GM06990 (cell line): ENCODE data around the gene NPHS1.
"Not testable (repeated sequence)": the region's sequence is repeated elsewhere in the genome, so short reads cannot be mapped to it uniquely, and the experiment has no call there.

ENCODE experiments used
- DNase-seq: peaks from one replicate; pipeline ENCODE4 v3.0.0-alpha.2; 2011; ENCODE audit not compliant: insufficient read length; ENCODE audit errors: extremely low read depth
- H3K27me3 ChIP-seq: replicated peaks from 2 replicates; pipeline ENCODE4 v1.6.0; 2011; ENCODE audit warnings: low read length; ENCODE audit not compliant: control insufficient read depth, insufficient read depth
- H3K36me3 ChIP-seq: 2 replicates; pipeline ENCODE4 v1.5.1; 2011; ENCODE audit warnings: low read length; ENCODE audit not compliant: control insufficient read depth, insufficient read depth
- H3K4me3 ChIP-seq: replicated peaks from 2 replicates; pipeline ENCODE4 v1.5.1; 2011; ENCODE audit warnings: low read depth, mild to moderate bottlenecking, control low read depth, low read length
- CTCF ChIP-seq: IDR thresholded peaks from 2 replicates; pipeline ENCODE4 v1.5.1; 2011; ENCODE audit warnings: low read length, control low read depth, mild to moderate bottlenecking, inconsistent platforms; ENCODE audit not compliant: insufficient read depth, poor library complexity, severe bottlenecking

Gene NPHS1

GRCh38 chr19:35897706-35898451 lies 45.6 kb upstream of the NPHS1 start:
- peak overlapping the region; percentile 89 for H3K4me3 ChIP-seq
- peaks cover 29% of the 10 kb centered on the region for H3K36me3 ChIP-seq
- no peak for DNase-seq
- H3K27me3 ChIP-seq = no peaks in the 10 kb centered on the region
- no peak for TF ChIP-seq CTCF

GRCh38 chr19:35896643-35897040 lies 44.3 kb upstream of the NPHS1 start:
- Histone ChIP-seq H3K4me3 (no peak overlapping the region), H3K36me3 (peaks cover 30% of the 10 kb centered on the region), H3K27me3 (no peaks in the 10 kb centered on the region)
- no peak for TF ChIP-seq CTCF
- DNase-seq = no peak

- Histone ChIP-seq H3K36me3 (peaks cover 30% of the 10 kb centered on the region), H3K27me3 (no peaks in the 10 kb centered on the region), H3K4me3 (no peak overlapping the region)
- no peak for DNase-seq
- TF ChIP-seq CTCF = no peak
Measured at GRCh38 chr19:35895911-35896642, 43.8 kb upstream of the NPHS1 start.

GRCh38 chr19:35894342-35894741 lies 42.0 kb upstream of the NPHS1 start:
- H3K36me3 ChIP-seq = peaks cover 40% of the 10 kb centered on the region
- no peak for TF ChIP-seq CTCF
- DNase-seq = no peak
- no peaks in the 10 kb centered on the region for H3K27me3 ChIP-seq
- no peak overlapping the region for H3K4me3 ChIP-seq

GRCh38 chr19:35891819-35892218 lies 39.5 kb upstream of the NPHS1 start:
- not testable (repeated sequence) for DNase-seq, H3K4me3 ChIP-seq, H3K27me3 ChIP-seq
- peaks cover 33% of the 10 kb centered on the region for H3K36me3 ChIP-seq

- no peak for DNase-seq
- H3K36me3 ChIP-seq = peaks cover 22% of the 10 kb centered on the region
- no peaks in the 10 kb centered on the region for H3K27me3 ChIP-seq
- H3K4me3 ChIP-seq = no peak overlapping the region
- no peak for TF ChIP-seq CTCF
Measured at GRCh38 chr19:35890113-35890650, 37.9 kb upstream of the NPHS1 start.
